GM21717 (cell line): ENCODE data around the gene TAOK2.
A peak's percentile ranks its signal among the peaks of the same experiment; 100 is the strongest.

Experiments
- ATAC-seq: cut with Tn5 transposase; IDR thresholded peaks from one replicate; pipeline ENCODE4 v1.9.1; 2021; ENCODE audit warnings: mild to moderate bottlenecking, moderate library complexity; ENCODE audit not compliant: unreplicated experiment

Gene TAOK2

GRCh38 chr16:29986931-29987330, 13.3 kb downstream of the TAOK2 start:
- ATAC-seq, result no peak

GRCh38 chr16:29987371-29988085, 13.9 kb downstream of the TAOK2 start:
- no peak for ATAC-seq

- no peak for ATAC-seq
Measured at GRCh38 chr16:29988346-29989075, 14.8 kb downstream of the TAOK2 start.

- no peak for ATAC-seq
Measured at GRCh38 chr16:29989111-29989858, 15.6 kb downstream of the TAOK2 start.

GRCh38 chr16:29990034-29990433, 16.4 kb downstream of the TAOK2 start:
- ATAC-seq, result no peak

GRCh38 chr16:29990883-29991570, 17.4 kb downstream of the TAOK2 start:
- ATAC-seq, result no peak

GRCh38 chr16:29991571-29991904, 17.9 kb downstream of the TAOK2 start:
- ATAC-seq, result no peak

GRCh38 chr16:29992344-29992967, 18.8 kb downstream of the TAOK2 start:
- no peak for ATAC-seq

GRCh38 chr16:29993191-29993902, 19.7 kb downstream of the TAOK2 start:
- no peak for ATAC-seq

- ATAC-seq, result no peak
Measured at GRCh38 chr16:29993903-29994599, 20.4 kb downstream of the TAOK2 start.

- peak; percentile 21 for ATAC-seq
Measured at GRCh38 chr16:29994600-29995323, 21.1 kb downstream of the TAOK2 start.

GRCh38 chr16:29995324-29995910, 21.7 kb downstream of the TAOK2 start, which contains the start of gene HIRIP3:
Gene HIRIP3, minus strand, starts transcription at chr16:29995617. Its CDS starts 12 bp downstream, at chr16:29995605.
- ATAC-seq, result peak; percentile 37

GRCh38 chr16:29995911-29996765, 22.5 kb downstream of the TAOK2 start, which contains the start of gene INO80E:
Gene INO80E, plus strand, starts transcription at chr16:29996241. Its CDS starts 70 bp downstream, at chr16:29996311.
- peak; percentile 72 for ATAC-seq

- ATAC-seq, result no peak
Measured at GRCh38 chr16:29996766-29997250, 23.1 kb downstream of the TAOK2 start.

GRCh38 chr16:29999605-30000004, 25.9 kb downstream of the TAOK2 start:
- no peak for ATAC-seq

GRCh38 chr16:30000735-30001631, 27.3 kb downstream of the TAOK2 start:
- no peak for ATAC-seq
